WTC11 (cell line): ENCODE results near the gene MAP3K5.

ENCODE experiments used
- CTCF ChIP-seq: fragments of 200-600 bp; IDR thresholded peaks from 2 replicates; pipeline ENCODE4 v1.8.0; 2022; ENCODE audit warnings: antibody characterized with exemption
- ESRRA ChIP-seq: sonication (generic); formaldehyde crosslinking; IDR thresholded peaks from 2 replicates; pipeline ENCODE4 v1.8.1; 2022; ENCODE audit warnings: mild to moderate bottlenecking, missing genetic modification reagents, borderline replicate concordance
- ETV6 ChIP-seq: sonication (generic); formaldehyde crosslinking; IDR thresholded peaks from 2 replicates; pipeline ENCODE4 v1.8.1; 2022; ENCODE audit warnings: mild to moderate bottlenecking, missing genetic modification reagents
- FOXP1 ChIP-seq: sonication (generic); formaldehyde crosslinking; IDR thresholded peaks from 2 replicates; pipeline ENCODE4 v1.8.0; 2022; ENCODE audit warnings: missing genetic modification reagents, mild to moderate bottlenecking, moderate library complexity, borderline replicate concordance
- GABPB1 ChIP-seq: sonication (generic); formaldehyde crosslinking; IDR thresholded peaks from 2 replicates; pipeline ENCODE4 v1.8.1; 2023; ENCODE audit warnings: mild to moderate bottlenecking, missing genetic modification reagents
- NR2C2 ChIP-seq: sonication (generic); formaldehyde crosslinking; IDR thresholded peaks from 2 replicates; pipeline ENCODE4 v1.8.0; 2022; ENCODE audit warnings: mild to moderate bottlenecking, missing genetic modification reagents
- RELA ChIP-seq: sonication (generic); formaldehyde crosslinking; IDR thresholded peaks from 2 replicates; pipeline ENCODE4 v1.8.1; 2022; ENCODE audit warnings: missing genetic modification reagents, mild to moderate bottlenecking, borderline replicate concordance
- ZNF232 ChIP-seq: sonication (generic); formaldehyde crosslinking; IDR thresholded peaks from 2 replicates; pipeline ENCODE4 v1.8.0; 2022; ENCODE audit warnings: mild to moderate bottlenecking, missing genetic modification reagents
- ZNF425 ChIP-seq: fragments of 250-450 bp; sonication (Bioruptor Pico); conservative IDR thresholded peaks from 2 replicates; pipeline ENCODE4 v1.9.0; 2021; ENCODE audit warnings: mild to moderate bottlenecking
- TF ChIP-seq, protein P1 (sequence below): sonication (generic); formaldehyde crosslinking; conservative IDR thresholded peaks from 2 replicates; pipeline ENCODE4 v1.8.1; 2022; ENCODE audit warnings: mild to moderate bottlenecking, missing genetic modification reagents
- TF ChIP-seq, protein P2 (sequence below): sonication (generic); formaldehyde crosslinking; IDR thresholded peaks from 2 replicates; pipeline ENCODE4 v1.8.1; 2022; ENCODE audit warnings: low read depth, missing genetic modification reagents, borderline replicate concordance

GRCh38 chr6:136600818-136601217, 191.5 kb downstream of the MAP3K5 start:
- TF ChIP-seq CTCF (no peak), FOXP1 (CRISPR knock-in tag) (no peak), NR2C2 (no peak), ZNF425 (no peak), ZNF232 (no peak), GABPB1 (no peak), ESRRA (CRISPR knock-in tag) (no peak), ETV6 (CRISPR knock-in tag) (no peak), RELA (no peak)
- TF ChIP-seq, protein P1, sequence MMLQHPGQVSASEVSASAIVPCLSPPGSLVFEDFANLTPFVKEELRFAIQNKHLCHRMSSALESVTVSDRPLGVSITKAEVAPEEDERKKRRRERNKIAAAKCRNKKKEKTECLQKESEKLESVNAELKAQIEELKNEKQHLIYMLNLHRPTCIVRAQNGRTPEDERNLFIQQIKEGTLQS (CRISPR knock-in tag) = no peak
- TF ChIP-seq, protein P2, sequence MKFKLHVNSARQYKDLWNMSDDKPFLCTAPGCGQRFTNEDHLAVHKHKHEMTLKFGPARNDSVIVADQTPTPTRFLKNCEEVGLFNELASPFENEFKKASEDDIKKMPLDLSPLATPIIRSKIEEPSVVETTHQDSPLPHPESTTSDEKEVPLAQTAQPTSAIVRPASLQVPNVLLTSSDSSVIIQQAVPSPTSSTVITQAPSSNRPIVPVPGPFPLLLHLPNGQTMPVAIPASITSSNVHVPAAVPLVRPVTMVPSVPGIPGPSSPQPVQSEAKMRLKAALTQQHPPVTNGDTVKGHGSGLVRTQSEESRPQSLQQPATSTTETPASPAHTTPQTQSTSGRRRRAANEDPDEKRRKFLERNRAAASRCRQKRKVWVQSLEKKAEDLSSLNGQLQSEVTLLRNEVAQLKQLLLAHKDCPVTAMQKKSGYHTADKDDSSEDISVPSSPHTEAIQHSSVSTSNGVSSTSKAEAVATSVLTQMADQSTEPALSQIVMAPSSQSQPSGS (CRISPR knock-in tag) = no peak
